ENCODE data around the gene ARHGEF39. TPM values are rescaled to one million over a fixed set of nuclear protein-coding genes. Genes with fewer than 3 reads are reported as not detected.

ARHGEF39 gene
- total and polyA plus RNA-seq, 10 of the 15 experiments (the other 5 are each of a cell fraction or from before 2014, with no cell fraction given): 2.0 to 28.9 (median 13.2) TPM

DNA sequence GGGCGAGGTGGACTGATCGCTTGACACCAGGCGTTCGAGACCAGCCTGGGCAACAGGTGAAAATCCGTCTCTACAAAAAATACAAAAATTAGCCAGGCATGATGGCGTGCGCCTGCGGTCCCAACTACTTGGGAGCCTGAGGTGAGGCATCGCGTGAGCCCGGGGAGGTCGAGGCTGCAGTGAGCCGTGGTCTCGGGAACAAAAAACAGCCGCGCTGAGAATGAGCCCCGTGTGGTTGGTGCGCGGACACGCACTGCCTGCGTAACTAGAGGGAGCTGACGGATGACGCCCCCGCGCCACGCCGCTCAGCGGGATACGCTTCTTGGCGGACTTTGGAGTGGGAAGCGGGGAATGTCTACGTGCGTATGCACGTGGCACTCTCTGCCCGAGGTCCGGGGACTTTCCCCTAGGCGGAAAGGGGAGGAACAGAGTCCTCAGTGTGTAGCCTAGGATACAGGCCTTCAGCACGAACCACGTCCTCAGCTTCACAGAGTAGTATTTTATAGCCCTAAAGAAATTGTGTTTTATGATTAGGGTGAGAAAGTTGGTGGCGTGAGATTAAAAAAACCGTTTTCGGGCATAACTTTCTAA, 7.4 kb downstream of the ARHGEF39 start, which contains the start of gene RMRP (continued):
- TF ChIP-seq CBX5 (IDR thresholded peaks at IDR 0.05; ENCODE audit: low read depth): no peak
- peak; percentile 13; the same call in 1 of the 2 replicates for TF ChIP-seq NR2F1 (conservative IDR thresholded peaks at IDR 0.05)
- TF ChIP-seq, protein P1, sequence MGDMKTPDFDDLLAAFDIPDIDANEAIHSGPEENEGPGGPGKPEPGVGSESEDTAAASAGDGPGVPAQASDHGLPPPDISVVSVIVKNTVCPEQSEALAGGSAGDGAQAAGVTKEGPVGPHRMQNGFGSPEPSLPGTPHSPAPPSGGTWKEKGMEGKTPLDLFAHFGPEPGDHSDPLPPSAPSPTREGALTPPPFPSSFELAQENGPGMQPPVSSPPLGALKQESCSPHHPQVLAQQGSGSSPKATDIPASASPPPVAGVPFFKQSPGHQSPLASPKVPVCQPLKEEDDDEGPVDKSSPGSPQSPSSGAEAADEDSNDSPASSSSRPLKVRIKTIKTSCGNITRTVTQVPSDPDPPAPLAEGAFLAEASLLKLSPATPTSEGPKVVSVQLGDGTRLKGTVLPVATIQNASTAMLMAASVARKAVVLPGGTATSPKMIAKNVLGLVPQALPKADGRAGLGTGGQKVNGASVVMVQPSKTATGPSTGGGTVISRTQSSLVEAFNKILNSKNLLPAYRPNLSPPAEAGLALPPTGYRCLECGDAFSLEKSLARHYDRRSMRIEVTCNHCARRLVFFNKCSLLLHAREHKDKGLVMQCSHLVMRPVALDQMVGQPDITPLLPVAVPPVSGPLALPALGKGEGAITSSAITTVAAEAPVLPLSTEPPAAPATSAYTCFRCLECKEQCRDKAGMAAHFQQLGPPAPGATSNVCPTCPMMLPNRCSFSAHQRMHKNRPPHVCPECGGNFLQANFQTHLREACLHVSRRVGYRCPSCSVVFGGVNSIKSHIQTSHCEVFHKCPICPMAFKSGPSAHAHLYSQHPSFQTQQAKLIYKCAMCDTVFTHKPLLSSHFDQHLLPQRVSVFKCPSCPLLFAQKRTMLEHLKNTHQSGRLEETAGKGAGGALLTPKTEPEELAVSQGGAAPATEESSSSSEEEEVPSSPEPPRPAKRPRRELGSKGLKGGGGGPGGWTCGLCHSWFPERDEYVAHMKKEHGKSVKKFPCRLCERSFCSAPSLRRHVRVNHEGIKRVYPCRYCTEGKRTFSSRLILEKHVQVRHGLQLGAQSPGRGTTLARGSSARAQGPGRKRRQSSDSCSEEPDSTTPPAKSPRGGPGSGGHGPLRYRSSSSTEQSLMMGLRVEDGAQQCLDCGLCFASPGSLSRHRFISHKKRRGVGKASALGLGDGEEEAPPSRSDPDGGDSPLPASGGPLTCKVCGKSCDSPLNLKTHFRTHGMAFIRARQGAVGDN (IDR thresholded peaks at IDR 0.05): peak; percentile 99
- TF ChIP-seq MTA2 (IDR thresholded peaks at IDR 0.05; ENCODE audit: low read depth): peak; percentile 79
- peak; percentile 67 for TF ChIP-seq ATF7 (IDR thresholded peaks at IDR 0.05; ENCODE audit: low read depth)
- TF ChIP-seq, protein P2, sequence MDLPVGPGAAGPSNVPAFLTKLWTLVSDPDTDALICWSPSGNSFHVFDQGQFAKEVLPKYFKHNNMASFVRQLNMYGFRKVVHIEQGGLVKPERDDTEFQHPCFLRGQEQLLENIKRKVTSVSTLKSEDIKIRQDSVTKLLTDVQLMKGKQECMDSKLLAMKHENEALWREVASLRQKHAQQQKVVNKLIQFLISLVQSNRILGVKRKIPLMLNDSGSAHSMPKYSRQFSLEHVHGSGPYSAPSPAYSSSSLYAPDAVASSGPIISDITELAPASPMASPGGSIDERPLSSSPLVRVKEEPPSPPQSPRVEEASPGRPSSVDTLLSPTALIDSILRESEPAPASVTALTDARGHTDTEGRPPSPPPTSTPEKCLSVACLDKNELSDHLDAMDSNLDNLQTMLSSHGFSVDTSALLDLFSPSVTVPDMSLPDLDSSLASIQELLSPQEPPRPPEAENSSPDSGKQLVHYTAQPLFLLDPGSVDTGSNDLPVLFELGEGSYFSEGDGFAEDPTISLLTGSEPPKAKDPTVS (IDR thresholded peaks at IDR 0.05; ENCODE audit: low read depth, low read length): 0 out of 2 replicates have a peak, but pooled peaks have one; percentile 12
- TF ChIP-seq RUNX3 (IDR thresholded peaks at IDR 0.05; ENCODE audit: low read length): no peak
- TF ChIP-seq SP1 (IDR thresholded peaks at IDR 0.05; ENCODE audit: low read depth, low read length): peak; percentile 54
- peak; percentile 63 for TF ChIP-seq YY1 (IDR thresholded peaks at IDR 0.05; ENCODE audit: low read depth, low read length)
- peak; percentile 56; the same call in 1 of the 2 replicates for TF ChIP-seq PAX5 (IDR thresholded peaks at IDR 0.05; ENCODE audit: borderline replicate concordance, low read depth, low read length)
- TF ChIP-seq IRF4 (IDR thresholded peaks at IDR 0.05; ENCODE audit: low read depth, low read length): peak; percentile 72
- TF ChIP-seq IKZF1 (conservative IDR thresholded peaks at IDR 0.05): peak; percentile 100
- TF ChIP-seq RELA (IDR thresholded peaks at IDR 0.05; ENCODE audit: borderline replicate concordance, partially characterized antibody): peak; percentile 98
- peak; percentile 97 for TF ChIP-seq NBN (IDR thresholded peaks at IDR 0.05)
- TF ChIP-seq, protein P3, sequence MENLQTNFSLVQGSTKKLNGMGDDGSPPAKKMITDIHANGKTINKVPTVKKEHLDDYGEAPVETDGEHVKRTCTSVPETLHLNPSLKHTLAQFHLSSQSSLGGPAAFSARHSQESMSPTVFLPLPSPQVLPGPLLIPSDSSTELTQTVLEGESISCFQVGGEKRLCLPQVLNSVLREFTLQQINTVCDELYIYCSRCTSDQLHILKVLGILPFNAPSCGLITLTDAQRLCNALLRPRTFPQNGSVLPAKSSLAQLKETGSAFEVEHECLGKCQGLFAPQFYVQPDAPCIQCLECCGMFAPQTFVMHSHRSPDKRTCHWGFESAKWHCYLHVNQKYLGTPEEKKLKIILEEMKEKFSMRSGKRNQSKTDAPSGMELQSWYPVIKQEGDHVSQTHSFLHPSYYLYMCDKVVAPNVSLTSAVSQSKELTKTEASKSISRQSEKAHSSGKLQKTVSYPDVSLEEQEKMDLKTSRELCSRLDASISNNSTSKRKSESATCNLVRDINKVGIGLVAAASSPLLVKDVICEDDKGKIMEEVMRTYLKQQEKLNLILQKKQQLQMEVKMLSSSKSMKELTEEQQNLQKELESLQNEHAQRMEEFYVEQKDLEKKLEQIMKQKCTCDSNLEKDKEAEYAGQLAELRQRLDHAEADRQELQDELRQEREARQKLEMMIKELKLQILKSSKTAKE (IDR thresholded peaks at IDR 0.05; ENCODE audit: low read depth, poor library complexity, severe bottlenecking): peak; percentile 86
- TF ChIP-seq BHLHE40 (IDR thresholded peaks at IDR 0.05; ENCODE audit: borderline replicate concordance in 1 of 2, low read depth in 2 of 2, low read length in 1 of 2): peak; percentile 97 to 99
- no peak for TF ChIP-seq SUZ12 (IDR thresholded peaks at IDR 0.05; ENCODE audit: unreplicated experiment)
- peak; percentile 61; the same call in 1 of the 2 replicates for TF ChIP-seq CHD2 (IDR thresholded peaks at IDR 0.05; ENCODE audit: borderline replicate concordance, low read depth, low read length)
- TF ChIP-seq, protein P4, sequence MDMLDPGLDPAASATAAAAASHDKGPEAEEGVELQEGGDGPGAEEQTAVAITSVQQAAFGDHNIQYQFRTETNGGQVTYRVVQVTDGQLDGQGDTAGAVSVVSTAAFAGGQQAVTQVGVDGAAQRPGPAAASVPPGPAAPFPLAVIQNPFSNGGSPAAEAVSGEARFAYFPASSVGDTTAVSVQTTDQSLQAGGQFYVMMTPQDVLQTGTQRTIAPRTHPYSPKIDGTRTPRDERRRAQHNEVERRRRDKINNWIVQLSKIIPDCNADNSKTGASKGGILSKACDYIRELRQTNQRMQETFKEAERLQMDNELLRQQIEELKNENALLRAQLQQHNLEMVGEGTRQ (IDR thresholded peaks at IDR 0.05; ENCODE audit: borderline replicate concordance, low read depth, low read length): peak; percentile 11; the same call in 1 of the 2 replicates
- TF ChIP-seq IKZF2 (IDR thresholded peaks at IDR 0.05): peak; percentile 100
- TF ChIP-seq, protein P5, sequence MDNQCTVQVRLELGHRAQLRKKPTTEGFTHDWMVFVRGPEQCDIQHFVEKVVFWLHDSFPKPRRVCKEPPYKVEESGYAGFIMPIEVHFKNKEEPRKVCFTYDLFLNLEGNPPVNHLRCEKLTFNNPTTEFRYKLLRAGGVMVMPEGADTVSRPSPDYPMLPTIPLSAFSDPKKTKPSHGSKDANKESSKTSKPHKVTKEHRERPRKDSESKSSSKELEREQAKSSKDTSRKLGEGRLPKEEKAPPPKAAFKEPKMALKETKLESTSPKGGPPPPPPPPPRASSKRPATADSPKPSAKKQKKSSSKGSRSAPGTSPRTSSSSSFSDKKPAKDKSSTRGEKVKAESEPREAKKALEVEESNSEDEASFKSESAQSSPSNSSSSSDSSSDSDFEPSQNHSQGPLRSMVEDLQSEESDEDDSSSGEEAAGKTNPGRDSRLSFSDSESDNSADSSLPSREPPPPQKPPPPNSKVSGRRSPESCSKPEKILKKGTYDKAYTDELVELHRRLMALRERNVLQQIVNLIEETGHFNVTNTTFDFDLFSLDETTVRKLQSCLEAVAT (IDR thresholded peaks at IDR 0.05): peak; percentile 87
